Putamen (tissue), 1 donor: ENCODE measurements around the gene UBE2V1.

ENCODE experiments used
- DNase-seq: peaks from one replicate; pipeline ENCODE4 v3.0.0-alpha.2; 2016; ENCODE audit warnings: low spot score

UBE2V1 gene

DNA sequence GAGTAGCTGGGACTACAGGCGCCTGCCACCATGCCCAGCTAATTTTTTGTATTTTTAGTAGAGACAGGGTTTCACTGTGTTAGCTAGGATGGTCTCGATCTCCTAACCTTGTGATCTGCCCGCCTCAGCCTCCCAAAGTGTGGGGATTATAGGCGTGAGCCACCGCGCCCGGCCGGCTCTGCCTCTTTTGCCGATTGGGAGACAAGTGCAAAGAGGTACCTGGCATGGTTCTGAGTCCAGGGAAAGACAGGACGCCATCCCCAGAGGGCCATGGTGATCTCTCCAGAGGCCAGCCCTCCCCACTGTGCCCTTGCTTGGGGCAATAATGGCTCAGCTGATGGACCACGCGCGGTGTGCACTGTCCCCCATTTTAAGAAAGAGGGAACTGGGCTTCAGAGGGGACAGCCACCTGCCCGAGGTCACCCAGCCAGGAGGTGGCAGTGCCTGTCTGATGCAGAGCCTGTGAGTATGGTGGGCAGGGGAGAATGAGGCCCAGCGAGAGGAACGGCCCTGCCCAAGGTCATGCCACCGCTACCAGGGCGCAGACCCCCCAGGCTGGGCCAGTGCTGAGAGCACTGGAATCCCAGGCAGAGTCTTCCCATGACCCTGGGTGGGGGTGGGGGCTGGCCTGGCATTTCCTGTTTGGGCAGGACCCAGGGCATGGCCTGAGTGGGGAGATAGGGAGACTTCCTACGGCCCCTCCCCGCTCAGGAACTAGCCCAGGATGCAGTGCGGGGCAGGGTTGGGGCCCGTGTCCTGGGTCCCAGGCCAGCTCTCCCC lies 69.2 kb downstream of the UBE2V1 start:
- no peak for DNase-seq

DNA sequence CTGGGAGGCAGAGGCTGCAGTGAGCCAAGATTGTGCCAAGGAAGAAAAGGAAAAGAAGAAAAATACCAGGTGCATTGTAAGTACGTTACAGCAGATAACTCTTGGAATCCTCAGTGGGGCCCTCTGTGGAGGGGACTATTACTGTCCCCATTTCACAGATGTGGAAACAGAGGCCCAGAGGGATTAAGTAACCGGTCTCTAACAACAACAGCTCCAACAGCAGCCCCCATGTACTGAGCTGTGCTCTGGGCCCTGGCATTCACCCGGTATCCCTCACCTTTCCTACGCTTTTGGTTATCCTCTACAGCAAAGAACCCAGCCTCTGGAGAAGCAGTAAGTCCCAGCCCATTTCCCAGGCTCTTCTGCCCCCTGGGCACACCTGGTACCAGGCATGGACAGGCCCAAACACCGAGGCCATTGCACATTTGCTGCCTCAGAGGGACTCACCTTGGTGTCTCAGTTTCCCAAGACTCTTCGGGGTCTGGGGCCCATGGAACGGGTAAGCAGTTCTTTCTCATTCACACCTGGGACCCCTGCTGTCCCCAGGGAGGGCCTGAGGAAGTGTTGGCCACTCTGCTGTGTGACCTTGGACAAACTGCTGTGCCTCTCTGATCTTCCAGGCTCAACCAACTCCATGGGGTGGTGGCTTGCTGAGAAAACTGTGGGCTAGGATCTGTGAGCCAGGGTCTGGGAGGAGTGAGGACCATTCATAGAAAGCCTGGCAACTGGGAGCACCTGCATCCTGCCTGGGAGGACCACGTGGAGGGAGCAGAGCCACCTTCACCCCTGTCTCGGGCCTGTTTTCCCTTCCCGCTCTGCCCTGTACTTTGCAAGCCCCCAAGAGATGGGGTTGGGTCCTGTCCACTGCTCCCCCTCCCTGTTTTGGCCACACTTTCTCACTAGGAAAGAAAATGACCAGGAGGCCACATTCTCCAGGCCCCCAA lies 70.3 kb downstream of the UBE2V1 start:
- no peak for DNase-seq

DNA sequence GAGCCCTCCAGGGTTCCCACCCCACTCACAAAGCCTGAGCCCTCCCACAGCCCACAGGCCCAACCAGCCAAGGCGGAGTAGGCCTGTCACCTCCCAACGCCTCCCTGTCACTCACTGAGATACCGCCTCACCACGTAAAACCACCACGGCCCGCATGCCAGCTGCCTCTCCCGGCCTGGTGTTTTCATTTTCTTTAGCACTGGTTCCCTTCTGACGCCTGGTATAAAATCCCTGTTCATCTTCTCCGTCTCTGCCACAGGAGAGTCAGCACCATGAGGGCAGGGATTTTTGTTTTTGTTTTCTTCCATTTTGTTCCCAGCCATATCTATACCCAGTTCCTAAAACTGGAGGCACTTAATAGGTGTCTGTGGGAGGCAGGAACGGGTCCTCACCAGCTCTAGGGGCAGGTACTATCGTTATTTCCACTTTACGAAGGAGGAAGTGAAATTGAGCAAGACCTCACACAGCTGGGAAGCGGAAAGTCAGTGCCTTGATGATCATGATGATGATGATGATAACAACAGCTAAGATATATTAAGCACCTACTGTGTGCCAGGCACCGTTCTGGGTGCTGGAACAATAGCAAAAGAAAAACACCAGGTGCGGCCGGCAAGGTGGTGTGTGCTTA lies 71.6 kb downstream of the UBE2V1 start:
- no peak for DNase-seq

DNA sequence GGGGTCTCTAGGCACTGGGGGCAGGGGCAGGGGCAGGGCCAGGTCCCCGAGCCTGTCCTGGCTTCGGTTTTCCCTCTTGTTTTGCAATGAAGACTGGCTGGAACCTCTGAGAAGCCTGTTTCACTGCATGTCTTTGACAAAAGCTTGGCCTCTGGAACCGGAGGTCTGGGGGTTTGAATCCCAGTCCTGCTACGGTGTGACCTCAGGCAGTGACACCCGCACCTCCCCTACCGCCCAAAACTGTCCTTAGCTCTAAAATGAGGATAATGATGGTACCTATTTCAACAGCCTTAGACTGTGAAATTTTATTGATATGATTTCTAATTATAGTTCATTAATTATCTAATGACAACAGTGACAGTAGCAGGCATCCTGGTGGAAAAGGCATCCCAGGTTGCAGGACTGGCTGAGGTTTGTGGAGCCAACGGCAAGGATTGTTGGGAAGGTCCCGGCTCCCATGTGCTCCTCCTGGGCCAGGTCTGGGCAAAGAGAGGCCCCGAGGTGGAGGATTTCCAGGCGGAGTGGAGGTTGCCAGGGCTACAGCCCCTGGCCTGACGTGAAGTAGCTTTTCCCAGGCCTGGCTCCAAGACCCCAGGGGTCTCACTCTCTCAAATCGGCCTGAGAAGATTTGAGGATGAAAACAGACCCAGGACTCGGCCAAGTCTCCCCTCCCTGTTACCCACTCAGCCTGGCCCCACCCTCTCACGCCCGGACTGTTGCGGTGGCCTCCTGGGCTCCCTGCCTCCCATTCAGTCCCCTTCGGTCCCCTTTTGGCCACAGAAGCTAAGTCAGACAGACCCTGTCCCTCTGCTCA lies 72.3 kb downstream of the UBE2V1 start:
- DNase-seq, result no peak

DNA sequence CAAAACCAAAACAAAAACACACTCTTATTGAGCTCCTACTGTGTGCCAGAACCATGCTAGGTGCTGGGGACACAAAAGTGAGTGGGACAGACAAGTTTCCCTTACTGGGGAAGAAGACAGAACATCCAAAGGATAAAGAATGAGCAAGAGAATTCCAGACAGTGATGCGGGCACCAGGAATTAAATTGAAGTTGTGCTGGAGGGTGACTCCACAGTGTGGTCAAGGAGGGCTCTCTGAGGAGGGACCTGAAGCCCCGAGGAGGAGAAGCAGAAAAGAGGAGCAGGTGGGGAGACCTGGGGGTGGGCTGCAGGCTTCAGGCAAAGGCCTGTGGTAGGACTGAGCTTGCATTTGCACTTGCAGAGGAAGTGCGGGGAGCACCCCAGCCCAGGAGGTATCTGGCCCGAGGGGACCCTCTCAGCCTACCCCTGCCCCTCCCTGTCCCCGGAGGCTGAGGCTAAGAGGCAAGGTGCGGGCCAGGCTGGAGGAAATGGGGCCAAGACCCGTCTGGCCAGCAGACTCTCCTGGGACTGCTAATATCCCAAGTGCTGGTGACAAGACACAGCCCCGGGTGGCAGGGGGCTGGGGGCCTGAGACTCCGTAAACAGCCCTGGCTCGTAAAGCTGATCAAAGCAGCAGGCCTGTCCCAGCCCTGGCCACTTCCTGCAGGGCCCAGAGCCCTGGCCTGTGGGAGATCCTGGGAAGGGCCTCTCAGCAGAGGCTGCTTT lies 73.1 kb downstream of the UBE2V1 start:
- no peak for DNase-seq

DNA sequence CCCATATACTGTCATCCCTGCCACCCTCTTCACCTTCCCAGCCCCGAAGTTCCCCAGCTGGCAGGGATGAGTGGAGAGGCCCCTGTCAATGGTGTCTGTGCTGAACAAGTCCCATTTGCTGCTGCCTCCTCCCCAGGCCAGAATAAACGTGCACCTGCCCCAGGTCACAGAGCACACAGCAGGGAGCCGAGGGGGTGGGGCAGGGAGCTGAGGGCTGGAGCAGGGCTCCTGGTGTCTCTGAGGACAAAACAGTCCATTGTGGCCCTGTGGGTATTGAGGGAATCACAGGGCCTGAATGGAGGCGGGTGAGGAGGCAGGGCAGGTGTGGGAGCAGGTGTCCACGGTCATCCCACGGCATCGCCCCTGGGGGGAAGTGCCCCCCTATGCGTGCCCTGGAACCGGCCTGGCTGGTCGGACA lies 74.4 kb downstream of the UBE2V1 start:
- no peak for DNase-seq

DNA sequence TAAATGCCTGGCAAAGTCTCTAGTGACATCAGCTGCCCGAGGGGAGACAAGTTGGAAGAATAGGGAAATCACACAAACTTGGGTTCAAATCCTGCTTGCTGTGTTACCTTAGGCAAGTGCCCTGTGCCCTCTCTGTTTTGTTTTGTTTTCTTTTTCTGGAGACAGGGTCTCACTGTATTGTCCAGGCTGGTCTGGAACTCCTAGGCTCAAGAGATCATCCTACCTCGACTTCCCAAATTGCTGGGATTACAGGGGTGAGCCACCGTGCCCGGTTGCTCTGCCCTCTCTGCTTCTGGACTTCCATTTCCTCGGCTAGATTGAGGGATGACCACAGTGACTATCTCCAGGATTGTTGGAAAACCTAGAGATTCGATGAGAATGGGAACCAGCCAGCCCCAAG lies 74.8 kb downstream of the UBE2V1 start:
- DNase-seq, result no peak

DNA sequence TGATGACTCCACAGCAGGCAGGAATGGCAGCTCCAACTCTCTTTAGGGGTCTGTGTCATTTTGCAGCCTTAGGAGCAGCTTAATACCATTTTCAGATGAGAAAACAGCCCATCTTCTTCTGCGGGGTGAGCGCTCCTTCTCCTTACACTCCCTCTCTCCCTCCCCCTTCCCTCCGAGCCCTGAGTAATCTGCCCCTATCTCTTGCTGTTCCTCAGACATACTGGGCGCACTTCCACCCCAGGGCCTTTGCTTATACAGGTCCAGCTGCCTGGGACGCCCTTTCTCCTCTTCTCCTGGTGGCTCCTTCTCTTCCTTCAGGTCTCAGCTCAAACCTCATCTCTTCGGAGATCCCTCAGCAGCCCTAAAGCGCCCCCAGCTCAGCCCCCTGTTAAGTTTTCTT lies 75.4 kb downstream of the UBE2V1 start:
- no peak for DNase-seq

DNA sequence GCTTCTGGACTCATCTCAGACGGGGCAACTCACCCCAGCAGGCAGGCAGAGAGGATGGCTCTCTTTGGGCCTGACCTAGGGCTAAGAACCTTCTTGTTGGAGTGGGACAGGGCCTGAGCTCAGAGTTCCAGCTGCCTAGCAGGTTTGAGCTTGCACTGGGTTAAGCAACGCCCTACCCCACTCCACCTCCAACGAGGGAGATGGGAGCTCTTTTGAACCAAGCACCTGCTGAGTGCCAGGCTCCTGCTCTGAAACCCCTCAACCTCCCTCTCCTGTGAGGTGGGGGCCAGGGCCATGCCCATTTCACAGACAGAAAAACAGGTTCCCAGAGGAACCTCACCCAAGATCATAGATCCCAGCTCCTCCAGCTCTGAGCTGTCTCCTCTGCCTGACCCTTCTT lies 75.8 kb downstream of the UBE2V1 start:
- DNase-seq, result no peak

DNA sequence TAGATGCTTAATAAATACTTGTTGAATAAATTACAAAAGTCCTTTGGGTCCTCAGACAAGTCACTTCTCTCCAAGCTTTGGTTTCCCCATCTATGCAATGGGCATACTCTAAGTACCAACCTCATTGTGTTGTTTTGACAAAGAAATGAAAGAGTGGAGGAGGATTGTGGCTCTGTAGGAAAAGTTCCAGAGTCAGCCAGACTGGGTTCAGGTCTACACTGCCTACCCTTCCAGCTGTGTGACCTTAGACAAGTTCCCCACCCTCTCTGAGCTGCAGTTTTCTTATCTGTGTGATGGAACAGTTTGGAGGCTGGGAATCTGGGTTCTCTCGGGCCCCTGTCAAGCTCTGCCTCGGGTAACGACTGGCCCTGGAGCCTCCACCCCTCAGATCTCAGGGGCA lies 76.2 kb downstream of the UBE2V1 start:
- no peak for DNase-seq

DNA sequence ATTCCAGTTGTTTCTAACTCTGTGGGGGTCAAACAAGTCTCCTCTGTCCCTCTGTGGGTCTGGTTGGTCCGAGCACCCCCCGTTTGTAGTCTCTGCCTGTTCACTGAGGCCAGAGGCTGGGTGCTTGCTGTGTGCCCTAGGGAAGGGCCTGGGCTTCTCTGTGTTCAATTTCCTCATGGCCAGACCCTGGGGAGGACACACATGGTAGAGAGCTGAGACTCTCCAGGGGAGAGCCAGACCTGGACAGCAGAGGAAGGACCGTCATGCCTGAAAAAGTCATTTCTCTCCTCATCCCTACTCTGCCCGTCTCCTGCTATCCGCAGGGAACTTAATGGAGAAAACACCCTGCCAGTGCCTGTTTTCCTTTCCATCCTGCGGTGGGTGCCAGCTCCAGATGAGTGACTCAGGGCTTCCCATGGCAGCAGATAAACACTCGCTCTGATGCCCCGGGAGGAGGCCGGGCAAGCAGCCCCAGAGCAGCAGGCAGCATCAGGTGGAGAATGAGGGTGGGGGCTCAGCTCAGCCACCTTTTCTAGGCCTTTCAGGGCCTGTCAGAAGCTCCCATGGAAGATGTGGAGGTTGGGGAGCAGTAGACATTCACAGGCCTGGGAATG lies 78.3 kb downstream of the UBE2V1 start:
- DNase-seq, result no peak

DNA sequence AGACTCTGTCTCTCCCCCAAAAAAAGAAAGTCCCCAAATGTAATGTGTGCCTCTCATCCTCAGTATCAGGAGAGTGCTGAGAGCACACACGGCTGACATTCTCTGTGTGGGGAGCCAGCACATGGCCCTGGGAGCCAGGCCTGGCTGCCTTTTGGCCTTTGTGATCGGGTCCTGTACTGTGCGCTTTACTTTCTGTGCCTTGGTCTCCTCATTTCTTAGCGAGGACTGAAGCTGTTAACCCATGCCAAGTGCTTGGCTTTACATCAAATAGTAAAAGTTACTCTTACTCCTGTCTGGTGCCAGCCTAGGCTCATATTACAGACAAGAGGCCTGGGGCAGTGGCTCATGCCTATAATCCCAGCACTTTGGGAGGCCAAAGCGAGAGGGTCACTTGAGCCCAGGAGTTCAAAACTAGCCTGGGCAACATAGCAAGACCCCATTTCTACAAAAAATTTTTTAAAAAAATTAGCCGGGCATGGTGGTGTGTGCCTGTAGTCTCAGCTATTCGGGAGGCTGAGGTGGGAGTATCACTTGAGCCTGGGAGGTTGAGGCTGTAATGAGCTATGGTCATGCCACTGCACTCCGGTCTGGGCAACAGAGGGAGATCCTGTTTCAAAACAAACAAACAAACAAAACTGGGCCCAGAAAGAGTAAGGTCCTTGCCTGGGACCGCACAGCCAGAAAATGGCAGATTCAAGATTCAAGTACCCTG lies 79.8 kb downstream of the UBE2V1 start:
- no peak for DNase-seq
